GM13977 (cell line): ENCODE data around the gene HDDC2.

Source experiments
- DNase-seq: peaks from one replicate; pipeline ENCODE4 v3.0.0; 2012; ENCODE audit warnings: low spot score
- CTCF ChIP-seq: IDR thresholded peaks from 2 replicates; pipeline ENCODE4 v1.5.1; 2012; ENCODE audit warnings: mild to moderate bottlenecking, control low read depth; ENCODE audit not compliant: insufficient read depth; ENCODE audit errors: extremely low read depth, missing control alignments
- in situ Hi-C: fragments of 300-500 bp; cut with MboI; formaldehyde crosslinking; loops from one replicate; pipeline ENCODE4 v1.12.0; 2022; ENCODE audit warnings: low sequenced_read_pairs, low pct_unique_long_range_greater_than_20kb, mixed read lengths, inconsistent platforms; ENCODE audit not compliant: unreplicated experiment

Gene HDDC2

DNA sequence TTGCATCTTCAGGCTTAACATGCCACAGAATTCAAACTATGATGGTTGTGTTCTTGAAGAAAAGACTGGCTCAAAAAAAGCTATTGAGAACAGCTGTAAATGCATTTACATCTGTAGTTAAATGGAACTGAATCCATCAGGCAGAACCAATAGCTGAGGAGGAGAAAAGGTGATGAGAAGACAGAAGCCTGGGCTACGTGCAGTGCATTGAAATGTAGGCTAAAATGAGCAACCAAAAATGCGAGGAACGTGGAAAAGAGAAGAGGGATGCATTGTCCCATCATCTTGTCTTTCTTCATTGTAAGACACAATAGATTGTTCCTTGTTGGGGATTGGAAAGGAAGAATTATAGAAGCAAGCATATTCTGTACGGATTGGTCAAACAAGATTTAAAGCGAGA, 13.8 kb upstream of the HDDC2 start:
- in situ Hi-C loops = loop anchor here (25.0 kb wide), 2 partner anchors 197 to 647 kb away; partner anchors contain the start of gene HINT3
- DNase-seq = no peak
- TF ChIP-seq CTCF = no peak

DNA sequence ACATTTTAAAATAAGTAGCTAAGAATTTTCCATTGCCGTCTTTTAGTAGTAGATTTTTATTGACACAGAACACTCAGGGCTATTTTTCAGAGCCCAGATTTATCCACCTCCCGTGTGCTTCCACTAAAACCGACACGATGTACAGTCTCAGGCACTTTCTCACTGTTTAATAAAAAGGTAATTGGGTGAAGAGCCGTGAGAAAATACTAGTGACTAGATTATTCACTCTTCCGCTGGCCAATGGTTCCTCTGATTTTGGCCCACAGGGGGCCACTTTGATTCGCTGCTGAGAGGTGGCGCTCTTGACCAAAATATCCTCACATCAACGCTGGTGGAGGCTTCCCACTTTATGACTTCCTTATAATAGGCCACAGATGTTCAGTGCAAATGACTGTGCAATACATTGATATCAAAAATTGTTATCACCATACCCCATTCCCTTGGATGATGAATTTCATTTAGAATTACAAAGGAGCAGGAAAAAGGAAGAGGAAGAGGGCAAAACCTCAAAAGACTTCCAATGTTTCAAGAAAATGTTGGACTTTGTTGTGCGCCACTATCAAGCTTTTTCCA, 12.3 kb upstream of the HDDC2 start:
- TF ChIP-seq CTCF = peak; percentile 84
- in situ Hi-C loops = loop anchor here (5.0 to 25.0 kb wide), 3 partner anchors 198 to 648 kb away; partner anchors contain the start of gene HINT3
- peak; percentile 34 for DNase-seq

- no peak for DNase-seq
- no peak for TF ChIP-seq CTCF
- in situ Hi-C loops = loop anchor here (5.0 to 25.0 kb wide), 3 partner anchors 199 to 649 kb away; partner anchors contain the start of gene HINT3
These were observed 11.2 kb upstream of the HDDC2 start for GRCh38 chr6:125312950-125313349.

DNA sequence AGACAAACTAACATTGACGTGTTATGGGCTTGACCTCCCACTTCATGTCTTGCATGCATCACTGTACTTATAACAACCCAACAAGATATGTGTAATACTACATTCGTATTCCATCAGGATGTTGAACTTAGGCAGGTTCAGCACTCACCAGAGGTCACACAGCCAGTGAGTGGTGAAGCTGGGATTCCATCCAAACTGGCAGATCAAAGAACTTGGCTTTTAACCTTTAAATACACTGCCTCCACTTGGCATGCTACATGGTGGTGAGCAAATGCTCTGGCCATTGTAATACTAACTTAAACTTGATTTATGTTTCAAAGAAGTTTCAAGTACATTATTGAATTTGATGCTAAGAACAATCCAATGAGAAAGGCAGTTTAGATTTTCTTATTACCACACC, 10.7 kb upstream of the HDDC2 start:
- DNase-seq = no peak
- in situ Hi-C loops = loop anchor here (5.0 to 25.0 kb wide), 3 partner anchors 200 to 650 kb away; partner anchors contain the start of gene HINT3
- no peak for TF ChIP-seq CTCF

GRCh38 chr6:125310994-125311649, 9.4 kb upstream of the HDDC2 start:
- TF ChIP-seq CTCF = peak; percentile 70
- in situ Hi-C loops = loop anchor here (5.0 to 25.0 kb wide), 3 partner anchors 201 to 651 kb away; partner anchors contain the start of gene HINT3
- peak; percentile 45 for DNase-seq

- in situ Hi-C loops = loop anchor here (25.0 kb wide), 2 partner anchors 204 to 654 kb away; partner anchors contain the start of gene HINT3
- TF ChIP-seq CTCF = no peak
- no peak for DNase-seq
These were observed 6.3 kb upstream of the HDDC2 start for GRCh38 chr6:125307964-125308615.
